Liver (tissue), 3 donors: ENCODE results near the gene KRT80.

Experiments
- GABPA ChIP-seq, 2 donors: IDR thresholded peaks in 1 of 2; conservative IDR thresholded peaks in 1 of 2; 2 replicates each; pipeline ENCODE4 v1.6.1; 2016; ENCODE audit warnings: antibody characterized with exemption in 2 of 2, mild to moderate bottlenecking in 1 of 2, moderate library complexity in 1 of 2
- YY1 ChIP-seq: IDR thresholded peaks from 2 replicates; pipeline ENCODE4 v1.6.1; 2016; ENCODE audit warnings: antibody characterized with exemption, mild to moderate bottlenecking
- TF ChIP-seq, protein P1 (sequence below): fragments of 150-350 bp; IDR thresholded peaks from 2 replicates; pipeline ENCODE4 v1.5.1; 2017; ENCODE audit warnings: improper control_type of control experiment, low read depth, low read length; ENCODE audit not compliant: missing input control
- TF ChIP-seq, protein P2 (sequence below): IDR thresholded peaks from 2 replicates; pipeline ENCODE4 v1.6.1; 2016; ENCODE audit warnings: antibody characterized with exemption
- TF ChIP-seq, protein P3 (sequence below): IDR thresholded peaks from 2 replicates; pipeline ENCODE4 v1.6.1; 2016; ENCODE audit warnings: antibody characterized with exemption
- TF ChIP-seq, protein P4 (sequence below): IDR thresholded peaks from 2 replicates; pipeline ENCODE4 v1.6.1; 2016; ENCODE audit warnings: antibody characterized with exemption
- TF ChIP-seq, protein P5 (sequence below): IDR thresholded peaks from 2 replicates; pipeline ENCODE4 v1.6.1; 2016; ENCODE audit warnings: antibody characterized with exemption, mild to moderate bottlenecking
- donor health status: healthy.
- donor health status: healthy.

DNA sequence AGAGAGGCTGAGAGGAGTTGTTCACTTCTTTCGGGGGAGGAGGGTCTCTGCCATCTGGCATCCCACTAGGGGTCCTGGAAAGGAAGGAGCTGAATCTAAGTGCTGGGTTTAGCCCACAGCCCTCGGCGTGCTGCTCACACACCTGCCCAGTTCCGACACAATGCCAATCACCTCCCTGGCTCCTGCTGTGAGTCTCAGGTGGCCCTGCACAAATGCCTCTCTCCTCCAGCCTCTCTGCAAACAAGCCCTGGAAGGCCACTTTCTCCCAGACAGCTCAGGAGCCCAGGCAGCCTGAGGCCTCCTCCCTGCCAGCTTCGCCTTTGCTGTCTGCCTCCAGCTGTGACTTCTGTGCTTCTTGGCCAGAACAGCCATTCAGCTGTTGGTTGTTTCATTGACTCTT, 61.1 kb downstream of the KRT80 start:
- TF ChIP-seq, protein P1, sequence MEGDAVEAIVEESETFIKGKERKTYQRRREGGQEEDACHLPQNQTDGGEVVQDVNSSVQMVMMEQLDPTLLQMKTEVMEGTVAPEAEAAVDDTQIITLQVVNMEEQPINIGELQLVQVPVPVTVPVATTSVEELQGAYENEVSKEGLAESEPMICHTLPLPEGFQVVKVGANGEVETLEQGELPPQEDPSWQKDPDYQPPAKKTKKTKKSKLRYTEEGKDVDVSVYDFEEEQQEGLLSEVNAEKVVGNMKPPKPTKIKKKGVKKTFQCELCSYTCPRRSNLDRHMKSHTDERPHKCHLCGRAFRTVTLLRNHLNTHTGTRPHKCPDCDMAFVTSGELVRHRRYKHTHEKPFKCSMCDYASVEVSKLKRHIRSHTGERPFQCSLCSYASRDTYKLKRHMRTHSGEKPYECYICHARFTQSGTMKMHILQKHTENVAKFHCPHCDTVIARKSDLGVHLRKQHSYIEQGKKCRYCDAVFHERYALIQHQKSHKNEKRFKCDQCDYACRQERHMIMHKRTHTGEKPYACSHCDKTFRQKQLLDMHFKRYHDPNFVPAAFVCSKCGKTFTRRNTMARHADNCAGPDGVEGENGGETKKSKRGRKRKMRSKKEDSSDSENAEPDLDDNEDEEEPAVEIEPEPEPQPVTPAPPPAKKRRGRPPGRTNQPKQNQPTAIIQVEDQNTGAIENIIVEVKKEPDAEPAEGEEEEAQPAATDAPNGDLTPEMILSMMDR = no peak
- TF ChIP-seq, protein P2, sequence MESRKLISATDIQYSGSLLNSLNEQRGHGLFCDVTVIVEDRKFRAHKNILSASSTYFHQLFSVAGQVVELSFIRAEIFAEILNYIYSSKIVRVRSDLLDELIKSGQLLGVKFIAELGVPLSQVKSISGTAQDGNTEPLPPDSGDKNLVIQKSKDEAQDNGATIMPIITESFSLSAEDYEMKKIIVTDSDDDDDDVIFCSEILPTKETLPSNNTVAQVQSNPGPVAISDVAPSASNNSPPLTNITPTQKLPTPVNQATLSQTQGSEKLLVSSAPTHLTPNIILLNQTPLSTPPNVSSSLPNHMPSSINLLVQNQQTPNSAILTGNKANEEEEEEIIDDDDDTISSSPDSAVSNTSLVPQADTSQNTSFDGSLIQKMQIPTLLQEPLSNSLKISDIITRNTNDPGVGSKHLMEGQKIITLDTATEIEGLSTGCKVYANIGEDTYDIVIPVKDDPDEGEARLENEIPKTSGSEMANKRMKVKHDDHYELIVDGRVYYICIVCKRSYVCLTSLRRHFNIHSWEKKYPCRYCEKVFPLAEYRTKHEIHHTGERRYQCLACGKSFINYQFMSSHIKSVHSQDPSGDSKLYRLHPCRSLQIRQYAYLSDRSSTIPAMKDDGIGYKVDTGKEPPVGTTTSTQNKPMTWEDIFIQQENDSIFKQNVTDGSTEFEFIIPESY = no peak
- TF ChIP-seq, protein P3, sequence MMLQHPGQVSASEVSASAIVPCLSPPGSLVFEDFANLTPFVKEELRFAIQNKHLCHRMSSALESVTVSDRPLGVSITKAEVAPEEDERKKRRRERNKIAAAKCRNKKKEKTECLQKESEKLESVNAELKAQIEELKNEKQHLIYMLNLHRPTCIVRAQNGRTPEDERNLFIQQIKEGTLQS = no peak
- TF ChIP-seq, protein P4, sequence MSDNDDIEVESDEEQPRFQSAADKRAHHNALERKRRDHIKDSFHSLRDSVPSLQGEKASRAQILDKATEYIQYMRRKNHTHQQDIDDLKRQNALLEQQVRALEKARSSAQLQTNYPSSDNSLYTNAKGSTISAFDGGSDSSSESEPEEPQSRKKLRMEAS = no peak
- no peak for TF ChIP-seq YY1
- TF ChIP-seq, protein P5, sequence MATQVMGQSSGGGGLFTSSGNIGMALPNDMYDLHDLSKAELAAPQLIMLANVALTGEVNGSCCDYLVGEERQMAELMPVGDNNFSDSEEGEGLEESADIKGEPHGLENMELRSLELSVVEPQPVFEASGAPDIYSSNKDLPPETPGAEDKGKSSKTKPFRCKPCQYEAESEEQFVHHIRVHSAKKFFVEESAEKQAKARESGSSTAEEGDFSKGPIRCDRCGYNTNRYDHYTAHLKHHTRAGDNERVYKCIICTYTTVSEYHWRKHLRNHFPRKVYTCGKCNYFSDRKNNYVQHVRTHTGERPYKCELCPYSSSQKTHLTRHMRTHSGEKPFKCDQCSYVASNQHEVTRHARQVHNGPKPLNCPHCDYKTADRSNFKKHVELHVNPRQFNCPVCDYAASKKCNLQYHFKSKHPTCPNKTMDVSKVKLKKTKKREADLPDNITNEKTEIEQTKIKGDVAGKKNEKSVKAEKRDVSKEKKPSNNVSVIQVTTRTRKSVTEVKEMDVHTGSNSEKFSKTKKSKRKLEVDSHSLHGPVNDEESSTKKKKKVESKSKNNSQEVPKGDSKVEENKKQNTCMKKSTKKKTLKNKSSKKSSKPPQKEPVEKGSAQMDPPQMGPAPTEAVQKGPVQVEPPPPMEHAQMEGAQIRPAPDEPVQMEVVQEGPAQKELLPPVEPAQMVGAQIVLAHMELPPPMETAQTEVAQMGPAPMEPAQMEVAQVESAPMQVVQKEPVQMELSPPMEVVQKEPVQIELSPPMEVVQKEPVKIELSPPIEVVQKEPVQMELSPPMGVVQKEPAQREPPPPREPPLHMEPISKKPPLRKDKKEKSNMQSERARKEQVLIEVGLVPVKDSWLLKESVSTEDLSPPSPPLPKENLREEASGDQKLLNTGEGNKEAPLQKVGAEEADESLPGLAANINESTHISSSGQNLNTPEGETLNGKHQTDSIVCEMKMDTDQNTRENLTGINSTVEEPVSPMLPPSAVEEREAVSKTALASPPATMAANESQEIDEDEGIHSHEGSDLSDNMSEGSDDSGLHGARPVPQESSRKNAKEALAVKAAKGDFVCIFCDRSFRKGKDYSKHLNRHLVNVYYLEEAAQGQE = no peak
- TF ChIP-seq GABPA (IDR thresholded peaks at IDR 0.05 in 1 of 2, conservative IDR thresholded peaks at IDR 0.05 in 1 of 2) = no peak
